Measurements from ENCODE around the gene USP49. TPM values are rescaled to one million over a fixed set of nuclear protein-coding genes. Genes with fewer than 3 reads are reported as not detected.

The USP49 gene
- total and polyA plus RNA-seq, 2 of the 13 experiments (the other 11 are each of a cell fraction or from before 2014, with no cell fraction given) = 2.9 to 4.3 TPM

GRCh38 chr6:41941280-41942066 is 46.3 kb upstream of the USP49 start, which contains the start of gene CCND3 (continued):
- TF ChIP-seq HNRNPLL (IDR thresholded peaks at IDR 0.05; ENCODE audit: low read depth, low read length, poor library complexity, severe bottlenecking) (peak; percentile 90), MTF1 (CRISPR knock-in tag; IDR thresholded peaks at IDR 0.05) (0 out of 2 replicates have a peak, but pooled peaks have one; percentile 16), ZNF256 (CRISPR knock-in tag; conservative IDR thresholded peaks at IDR 0.05) (no peak; the same call in 1 of the 2 replicates), IKZF1 (IDR thresholded peaks at IDR 0.05) (no peak), TEAD2 (CRISPR knock-in tag; IDR thresholded peaks at IDR 0.05) (peak; percentile 14; the same call in 1 of the 2 replicates), RAD21 (CRISPR knock-in tag; IDR thresholded peaks at IDR 0.05) (no peak), TOE1 (CRISPR knock-in tag; IDR thresholded peaks at IDR 0.05) (no peak), CHCHD3 (CRISPR knock-in tag; IDR thresholded peaks at IDR 0.05) (peak; percentile 74; the same call in 1 of the 2 replicates), ZC3H4 (CRISPR knock-in tag; IDR thresholded peaks at IDR 0.05; ENCODE audit: borderline replicate concordance) (no peak), BHLHE40 (IDR thresholded peaks at IDR 0.05; ENCODE audit: low read length) (no peak), KDM2A (CRISPR knock-in tag; IDR thresholded peaks at IDR 0.05; ENCODE audit: borderline replicate concordance, low read depth) (peak; percentile 77), CHD2 (IDR thresholded peaks at IDR 0.05; ENCODE audit: low read depth, low read length) (no peak), ARNT2 (CRISPR knock-in tag; IDR thresholded peaks at IDR 0.05; ENCODE audit: low read depth) (peak; percentile 62; the same call in 1 of the 2 replicates), ZNF124 (CRISPR knock-in tag; IDR thresholded peaks at IDR 0.05) (no peak), EHMT2 (IDR thresholded peaks at IDR 0.05; ENCODE audit: borderline replicate concordance, low read depth, low read length) (no peak), ZFP36L2 (CRISPR knock-in tag; IDR thresholded peaks at IDR 0.05) (no peak), ZNF225 (CRISPR knock-in tag; IDR thresholded peaks at IDR 0.05) (peak; percentile 71; the same call in 1 of the 2 replicates), ZBTB7A (CRISPR knock-in tag; IDR thresholded peaks at IDR 0.05) (no peak), ZNF318 (CRISPR knock-in tag; IDR thresholded peaks at IDR 0.05) (no peak), ZNF160 (CRISPR knock-in tag; IDR thresholded peaks at IDR 0.05) (no peak), LBX2 (CRISPR knock-in tag; IDR thresholded peaks at IDR 0.05; ENCODE audit: borderline replicate concordance) (no peak), AHR (CRISPR knock-in tag; IDR thresholded peaks at IDR 0.05) (no peak), RORA (CRISPR knock-in tag; IDR thresholded peaks at IDR 0.05) (no peak)
